GM12878 (cell line): ENCODE data around the gene CTH. TPM values are rescaled to one million over a fixed set of nuclear protein-coding genes. Genes with fewer than 3 reads are reported as not detected.

ENCODE experiments used
- ATAC-seq: fragments of 200-7000 bp; cut with Tn5 transposase; 3 replicates; pipeline ENCODE4 v1.9.1; 2020; ENCODE audit warnings: mild to moderate bottlenecking, moderate library complexity
- BruUV-seq: library from RNA; stranded (reverse); fragments of 400-500 nt; replicated peaks from 2 replicates; lab custom pipeline; 2021; lab: Mats Ljungman, UMichigan
- CTCF ChIA-PET: fragments of 300-600 bp; sonication (Branson Sonifier 250); formaldehyde crosslinking; extraction: SDS; loops from one replicate; lab custom pipeline; 2021; ENCODE audit warnings: inconsistent platforms; lab: Yijun Ruan, JAX
- POLR2A ChIA-PET: fragments of 350-600 bp; formaldehyde crosslinking; extraction: SDS; loops from one replicate; lab custom pipeline; 2021; ENCODE audit warnings: inconsistent platforms; lab: Charles Lee
- RAD21 ChIA-PET: fragments of 300-600 bp; sonication (Branson Sonifier 250); formaldehyde crosslinking; loops from one replicate; lab custom pipeline; 2023; ENCODE audit warnings: antibody characterized with exemption; ENCODE audit not compliant: unreplicated experiment; lab: Charles Lee
- SMC1A ChIA-PET: fragments of 300-600 bp; sonication (Branson Sonifier 250); formaldehyde crosslinking; loops from one replicate; lab custom pipeline; 2023; ENCODE audit not compliant: unreplicated experiment, uncharacterized antibody; lab: Charles Lee
- DNase-seq: peaks from one replicate; pipeline ENCODE4 v3.0.0-alpha.2; 2011; ENCODE audit warnings: low read depth, low spot score
- FAIRE-seq: peaks from 3 replicates; lab custom pipeline; 2011; peaks lifted over from hg19 to GRCh38; lab: Jason Lieb, UNC
- H2AFZ ChIP-seq: 2 replicates; pipeline ENCODE4 v1.6.0; 2011; ENCODE audit warnings: low read depth, low read length, control low read depth; ENCODE audit not compliant: control insufficient read depth
- H3K27ac ChIP-seq: 2 replicates; pipeline ENCODE4 v1.5.1; 2011; ENCODE audit warnings: control low read depth; ENCODE audit not compliant: control insufficient read depth, insufficient read depth
- H3K27me3 ChIP-seq, 2 experiments: replicated peaks in 1 of 2; 2 replicates each; pipeline versions ENCODE4 v1.6.0 to v1.6.1; 2011; ENCODE audit warnings: low read length in 1 of 2; ENCODE audit not compliant: control insufficient read depth in 2 of 2, insufficient read depth in 2 of 2
- H3K36me3 ChIP-seq, 2 experiments: 2 replicates each; pipeline ENCODE4 v1.5.1; 2011; ENCODE audit warnings: low read length in 1 of 2; ENCODE audit not compliant: control insufficient read depth in 2 of 2, insufficient read depth in 2 of 2
- H3K4me1 ChIP-seq: 2 replicates; pipeline ENCODE4 v1.6.1; 2011; ENCODE audit warnings: mild to moderate bottlenecking, low read length, moderate library complexity, mixed read lengths; ENCODE audit not compliant: control insufficient read depth, insufficient read depth
- H3K4me2 ChIP-seq: 2 replicates; pipeline ENCODE4 v1.6.0; 2011; ENCODE audit warnings: control low read depth; ENCODE audit not compliant: control insufficient read depth, insufficient read depth
- H3K4me3 ChIP-seq: fragments of 200-600 bp; sonication (generic); 2 replicates; pipeline ENCODE4 v1.5.1; 2016
- H3K79me2 ChIP-seq: 2 replicates; pipeline ENCODE4 v1.6.0; 2011; ENCODE audit warnings: low read length; ENCODE audit not compliant: control insufficient read depth, insufficient read depth
- H3K9ac ChIP-seq: 2 replicates; pipeline ENCODE4 v1.8.0; 2011; ENCODE audit warnings: low read length, control low read depth, mixed read lengths; ENCODE audit not compliant: control insufficient read depth, insufficient read depth
- H3K9me3 ChIP-seq: replicated peaks from 3 replicates; pipeline ENCODE4 v1.5.1; 2011; ENCODE audit warnings: mild to moderate bottlenecking, low read length; ENCODE audit not compliant: control insufficient read depth, insufficient read depth
- H4K20me1 ChIP-seq: 2 replicates; pipeline ENCODE4 v1.6.0; 2011; ENCODE audit not compliant: control insufficient read depth, insufficient read depth
- CEBPB ChIP-seq, 2 experiments: fragments of 150-350 bp in 1 of 2; IDR thresholded peaks; 2 replicates each; pipeline ENCODE4 v1.6.1; 2012 to 2014; ENCODE audit warnings: low read depth in 2 of 2, low read length in 2 of 2, borderline replicate concordance in 1 of 2, inconsistent platforms in 1 of 2
- DPF2 ChIP-seq: fragments of 450-650 bp; IDR thresholded peaks from 2 replicates; pipeline ENCODE4 v1.6.1; 2017; ENCODE audit warnings: mild to moderate bottlenecking
- ETV6 ChIP-seq, 2 experiments: fragments of 450-650 bp in 1 of 2; IDR thresholded peaks in 1 of 2; conservative IDR thresholded peaks in 1 of 2; 2 replicates each; pipeline ENCODE4 v1.6.1; 2014; ENCODE audit warnings: antibody characterized with exemption in 1 of 2, borderline replicate concordance in 1 of 2, low read depth in 1 of 2, mild to moderate bottlenecking in 1 of 2, moderate library complexity in 1 of 2
- IKZF2 ChIP-seq, 2 experiments: fragments of 450-650 bp; IDR thresholded peaks; 2 replicates each; pipeline ENCODE4 v1.6.1; 2017; ENCODE audit warnings: mild to moderate bottlenecking in 2 of 2, moderate library complexity in 2 of 2
- MAX ChIP-seq: IDR thresholded peaks from 2 replicates; pipeline ENCODE4 v1.6.1; 2012; ENCODE audit warnings: low read depth, low read length, improper control_type of control experiment
- MTA2 ChIP-seq: fragments of 450-650 bp; IDR thresholded peaks from 2 replicates; pipeline ENCODE4 v1.6.1; 2016; ENCODE audit warnings: low read depth, mild to moderate bottlenecking, moderate library complexity
- MYB ChIP-seq: fragments of 150-350 bp; IDR thresholded peaks from 2 replicates; pipeline ENCODE4 v1.6.1; 2014; ENCODE audit warnings: mild to moderate bottlenecking, low read depth, low read length, borderline replicate concordance
- NFYB ChIP-seq: IDR thresholded peaks from 2 replicates; pipeline ENCODE4 v1.6.1; 2011; ENCODE audit warnings: low read depth, mild to moderate bottlenecking, low read length, improper control_type of control experiment, moderate library complexity; ENCODE audit not compliant: insufficient read depth
- ZBTB11 ChIP-seq: fragments of 450-650 bp; formaldehyde crosslinking; IDR thresholded peaks from 2 replicates; pipeline ENCODE4 v1.5.0; 2022; ENCODE audit warnings: mild to moderate bottlenecking, missing genetic modification characterization
- ZBTB33 ChIP-seq: fragments of 450-650 bp; IDR thresholded peaks from 2 replicates; pipeline ENCODE4 v1.6.1; 2017; ENCODE audit warnings: mild to moderate bottlenecking
- WGBS: methylation state at CpG from one replicate; pipeline ENCODE4 v1.1.6; 2016; ENCODE audit warnings: low lambda C conversion rate; ENCODE audit not compliant: insufficient replicate concordance, insufficient coverage; ENCODE audit errors: missing lambda C conversion rate; 5-methylcytosine and 5-hydroxymethylcytosine counted together
- in situ Hi-C: fragments of 300-500 bp; cut with MboI; formaldehyde crosslinking; loops from 9 replicates; pipeline ENCODE4 v1.14.3; 2018; ENCODE audit warnings: mixed read lengths
- intact Hi-C: fragments of 100-400 bp; cut with micrococcal nuclease; formaldehyde crosslinking; loops from one replicate; pipeline ENCODE4 v1.14.2; 2022; ENCODE audit not compliant: unreplicated experiment
- polyA plus RNA-seq, 11 experiments: library from polyadenylated mRNA; depleted of rRNA in 4 of 11; unstranded in 6 of 11; stranded (reverse) in 5 of 11; fragments of >200 nt; fragmentation: Nextera tagmentation in 4 of 11; fragmentation: Illumina TruSeq in 1 of 11; extraction: Ambion mirVana in 4 of 11; extraction: Trizol in 1 of 11; gene quantifications; 1 replicate in 1 of 11; 2 replicates in 10 of 11; pipeline versions ENCODE4 v1.2.1 to v1.2.3, GENCODE V29; 2011 to 2016; ENCODE audit warnings: inconsistent platforms in 2 of 11, missing spikeins in 2 of 11, low read depth in 1 of 11
- total RNA-seq, 4 experiments: library from RNA; depleted of rRNA in 3 of 4; stranded (reverse); fragments of >200 nt in 3 of 4; fragmentation: Illumina TruSeq in 1 of 4; extraction: Trizol in 1 of 4; gene quantifications; 2 replicates each; pipeline versions ENCODE4 v1.2.1 to v1.2.3, GENCODE V29; 2013 to 2021

Gene CTH
- total and polyA plus RNA-seq, 10 of the 15 experiments (the other 5 are each of a cell fraction or from before 2014, with no cell fraction given), result 6.3 to 17.5 (median 10.4) TPM

GRCh38 chr1:70385477-70385876 lies 25.6 kb upstream of the CTH start:
- no peak overlapping the region for H3K27ac ChIP-seq
- no peaks in the 10 kb centered on the region for H3K27me3 ChIP-seq
- intact Hi-C loops, result no loop called here
- FAIRE-seq (no peak), DNase-seq (no peak), ATAC-seq (peak; percentile 65)
- BruUV-seq, result no TSS peak
- H3K9me3 ChIP-seq, result no peaks in the 10 kb centered on the region; the same call in 2 of the 3 replicates
- ChIA-PET POLR2A (no interaction called here), RAD21 (no interaction called here), CTCF (no interaction called here), SMC1A (interaction anchor here (0.8 kb wide), 1 partner anchor 380 kb away, joined by 3 read pairs; no protein-coding TSS in a partner anchor)
- no peaks in the 10 kb centered on the region for H3K36me3 ChIP-seq
- no peak overlapping the region for H3K4me3 ChIP-seq
- 36% methylated on average over 6 of the region's 6 CpGs for WGBS
- no peaks in the 10 kb centered on the region for H3K79me2 ChIP-seq
- no peaks in the 10 kb centered on the region for H4K20me1 ChIP-seq
- no peaks in the 10 kb centered on the region for H3K4me1 ChIP-seq
- TF ChIP-seq DPF2 (no peak), IKZF2 (IDR thresholded peaks at IDR 0.05) (peak in 1 of 2 experiments; percentile 28; a peak in 2 of 4 replicates), MTA2 (peak; percentile 86)
- H3K9ac ChIP-seq, result no peak overlapping the region
- H3K4me2 ChIP-seq, result no peak overlapping the region
- no peak overlapping the region for H2AFZ ChIP-seq
- in situ Hi-C loops, result no loop called here

- no peaks in the 10 kb centered on the region for H4K20me1 ChIP-seq
- 93% methylated on average over 2 of the region's 2 CpGs for WGBS
- H3K36me3 ChIP-seq, result no peaks in the 10 kb centered on the region
- ATAC-seq (no peak), DNase-seq (no peak), FAIRE-seq (no peak)
- no peak overlapping the region for H3K4me3 ChIP-seq
- SMC1A ChIA-PET, result no interaction called here
- CTCF ChIA-PET, result no interaction called here
- no peaks in the 10 kb centered on the region for H3K4me1 ChIP-seq
- RAD21 ChIA-PET, result no interaction called here
- H3K27me3 ChIP-seq, result no peaks in the 10 kb centered on the region
- in situ Hi-C loops (no loop called here), intact Hi-C loops (no loop called here)
- H3K9ac ChIP-seq, result no peak overlapping the region
- H2AFZ ChIP-seq, result no peak overlapping the region
- no TSS peak for BruUV-seq
- H3K9me3 ChIP-seq, result no peaks in the 10 kb centered on the region; the same call in 2 of the 3 replicates
- no peak overlapping the region for H3K27ac ChIP-seq
- no peak overlapping the region for H3K4me2 ChIP-seq
- POLR2A ChIA-PET, result no interaction called here
- H3K79me2 ChIP-seq, result no peaks in the 10 kb centered on the region
- TF ChIP-seq NFYB (no peak), ZBTB11 (CRISPR knock-in tag) (no peak), ETV6 (conservative IDR thresholded peaks at IDR 0.05 in 1 of 2, IDR thresholded peaks at IDR 0.05 in 1 of 2; ENCODE audit: borderline replicate concordance in 1 of 2, low read depth in 1 of 2) (no peak), ZBTB33 (no peak), MYB (no peak), MAX (no peak), CEBPB (IDR thresholded peaks at IDR 0.05; ENCODE audit: borderline replicate concordance in 1 of 2, low read depth in 2 of 2, low read length in 2 of 2) (no peak)
Measured at GRCh38 chr1:70386121-70386520, 24.9 kb upstream of the CTH start.
